Measurements from ENCODE around the gene ZNF275.
"Not testable (repeated sequence)": the region's sequence is repeated elsewhere in the genome, so short reads cannot be mapped to it uniquely, and the experiment has no call there.

ZNF275 gene

GRCh38 chrX:153381684-153382532, 48.0 kb downstream of the ZNF275 start:
- DNase-seq (ENCODE audit: low read depth) = no peak
- TF ChIP-seq, protein P1, sequence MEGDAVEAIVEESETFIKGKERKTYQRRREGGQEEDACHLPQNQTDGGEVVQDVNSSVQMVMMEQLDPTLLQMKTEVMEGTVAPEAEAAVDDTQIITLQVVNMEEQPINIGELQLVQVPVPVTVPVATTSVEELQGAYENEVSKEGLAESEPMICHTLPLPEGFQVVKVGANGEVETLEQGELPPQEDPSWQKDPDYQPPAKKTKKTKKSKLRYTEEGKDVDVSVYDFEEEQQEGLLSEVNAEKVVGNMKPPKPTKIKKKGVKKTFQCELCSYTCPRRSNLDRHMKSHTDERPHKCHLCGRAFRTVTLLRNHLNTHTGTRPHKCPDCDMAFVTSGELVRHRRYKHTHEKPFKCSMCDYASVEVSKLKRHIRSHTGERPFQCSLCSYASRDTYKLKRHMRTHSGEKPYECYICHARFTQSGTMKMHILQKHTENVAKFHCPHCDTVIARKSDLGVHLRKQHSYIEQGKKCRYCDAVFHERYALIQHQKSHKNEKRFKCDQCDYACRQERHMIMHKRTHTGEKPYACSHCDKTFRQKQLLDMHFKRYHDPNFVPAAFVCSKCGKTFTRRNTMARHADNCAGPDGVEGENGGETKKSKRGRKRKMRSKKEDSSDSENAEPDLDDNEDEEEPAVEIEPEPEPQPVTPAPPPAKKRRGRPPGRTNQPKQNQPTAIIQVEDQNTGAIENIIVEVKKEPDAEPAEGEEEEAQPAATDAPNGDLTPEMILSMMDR (IDR thresholded peaks at IDR 0.05; ENCODE audit: insufficient read depth, low read depth, low read length, missing control alignments) = no peak
- no peak overlapping the region for H3K4me3 ChIP-seq (ENCODE audit: low read length)

DNA sequence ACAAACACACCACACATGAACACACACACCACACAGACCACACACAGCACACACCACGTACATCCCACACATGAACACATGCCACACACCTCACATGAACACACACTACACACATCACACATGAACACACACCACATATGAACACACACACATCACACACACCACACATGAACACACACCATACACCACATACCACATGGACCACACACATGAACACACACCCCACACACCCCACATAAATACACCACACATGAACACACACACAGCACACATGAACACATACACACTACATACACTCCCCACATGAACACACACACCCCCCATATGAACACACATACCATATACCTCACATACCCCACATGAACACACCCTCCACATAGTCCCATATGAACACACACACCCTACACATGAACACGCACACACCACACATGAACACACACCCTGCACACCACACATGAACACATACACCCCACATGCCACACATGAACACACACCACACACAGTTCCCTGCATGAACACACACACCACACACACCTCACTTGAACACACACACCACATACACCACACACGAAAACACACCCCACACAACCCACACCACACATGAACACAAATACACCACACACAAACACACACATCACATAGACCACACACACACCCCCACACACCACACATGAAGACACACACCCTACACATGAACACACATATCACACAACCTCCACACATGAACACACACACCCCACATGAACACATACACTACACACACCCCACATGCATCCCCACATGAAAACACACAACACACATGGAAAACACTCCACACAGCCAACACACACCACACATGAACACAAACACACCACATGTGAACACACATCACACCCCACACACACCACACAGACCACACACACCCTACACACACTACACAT, 48.9 kb downstream of the ZNF275 start:
- TF ChIP-seq, protein P1 (IDR thresholded peaks at IDR 0.05; ENCODE audit: insufficient read depth, low read depth, low read length, missing control alignments) = no peak
- no peak for DNase-seq (ENCODE audit: low read depth)
- H3K4me3 ChIP-seq (ENCODE audit: low read length) = no peak overlapping the region

GRCh38 chrX:153384390-153384789, 50.4 kb downstream of the ZNF275 start:
- H3K4me3 ChIP-seq (ENCODE audit: low read length) = no peak overlapping the region
- DNase-seq (ENCODE audit: low read depth) = no peak
- TF ChIP-seq, protein P1 (IDR thresholded peaks at IDR 0.05; ENCODE audit: insufficient read depth, low read depth, low read length, missing control alignments) = no peak

DNA sequence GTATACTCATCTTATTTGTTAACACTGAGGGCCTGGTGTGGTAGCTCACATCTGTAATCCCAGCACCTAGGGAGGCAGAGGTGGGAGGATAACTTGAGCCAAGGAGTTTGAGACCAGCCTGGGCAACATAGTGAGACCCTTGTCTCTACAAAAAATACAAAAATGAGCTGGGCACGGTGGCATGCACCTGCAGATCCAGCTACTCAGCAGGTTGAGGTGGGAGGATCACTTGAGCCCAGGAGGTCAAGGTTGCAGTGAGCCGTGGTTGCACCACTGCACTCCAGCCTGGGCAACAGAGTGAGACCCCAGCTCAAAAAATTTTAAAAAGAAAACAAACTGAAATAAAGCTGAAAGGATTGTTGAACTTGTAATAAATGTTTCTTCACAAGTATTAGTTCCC, 51.0 kb downstream of the ZNF275 start:
- DNase-seq (ENCODE audit: low read depth); H3K4me3 ChIP-seq (ENCODE audit: low read length): not testable (repeated sequence)

- H3K4me3 ChIP-seq (ENCODE audit: low read length) = no peak overlapping the region
- no peak for DNase-seq (ENCODE audit: low read depth)
- TF ChIP-seq, protein P1 (IDR thresholded peaks at IDR 0.05; ENCODE audit: insufficient read depth, low read depth, low read length, missing control alignments) = no peak
These were observed 52.1 kb downstream of the ZNF275 start for GRCh38 chrX:153386097-153386496.

DNA sequence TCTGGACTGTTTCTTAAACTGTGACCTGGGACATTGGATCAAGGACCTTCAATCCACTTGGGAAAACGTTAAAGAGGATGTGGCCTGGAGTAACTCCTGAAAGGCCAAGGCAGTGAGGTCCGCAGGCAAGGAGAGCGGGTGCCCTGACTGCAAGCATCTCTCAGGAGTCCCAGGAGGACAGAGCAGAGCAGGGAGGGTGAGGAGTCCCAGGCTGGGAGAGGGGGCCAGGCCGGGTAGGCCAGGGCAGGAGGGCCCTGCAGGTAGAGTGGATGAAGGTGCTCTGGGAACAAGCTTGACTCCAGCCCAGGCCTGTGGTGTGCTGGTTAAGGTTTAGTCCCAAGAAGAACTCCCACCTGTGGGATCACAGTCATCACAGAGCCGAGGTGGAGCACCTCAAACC, 53.4 kb downstream of the ZNF275 start:
- TF ChIP-seq, protein P1 (IDR thresholded peaks at IDR 0.05; ENCODE audit: insufficient read depth, low read depth, low read length, missing control alignments) = no peak
- DNase-seq (ENCODE audit: low read depth) = no peak
- no peak overlapping the region for H3K4me3 ChIP-seq (ENCODE audit: low read length)

DNA sequence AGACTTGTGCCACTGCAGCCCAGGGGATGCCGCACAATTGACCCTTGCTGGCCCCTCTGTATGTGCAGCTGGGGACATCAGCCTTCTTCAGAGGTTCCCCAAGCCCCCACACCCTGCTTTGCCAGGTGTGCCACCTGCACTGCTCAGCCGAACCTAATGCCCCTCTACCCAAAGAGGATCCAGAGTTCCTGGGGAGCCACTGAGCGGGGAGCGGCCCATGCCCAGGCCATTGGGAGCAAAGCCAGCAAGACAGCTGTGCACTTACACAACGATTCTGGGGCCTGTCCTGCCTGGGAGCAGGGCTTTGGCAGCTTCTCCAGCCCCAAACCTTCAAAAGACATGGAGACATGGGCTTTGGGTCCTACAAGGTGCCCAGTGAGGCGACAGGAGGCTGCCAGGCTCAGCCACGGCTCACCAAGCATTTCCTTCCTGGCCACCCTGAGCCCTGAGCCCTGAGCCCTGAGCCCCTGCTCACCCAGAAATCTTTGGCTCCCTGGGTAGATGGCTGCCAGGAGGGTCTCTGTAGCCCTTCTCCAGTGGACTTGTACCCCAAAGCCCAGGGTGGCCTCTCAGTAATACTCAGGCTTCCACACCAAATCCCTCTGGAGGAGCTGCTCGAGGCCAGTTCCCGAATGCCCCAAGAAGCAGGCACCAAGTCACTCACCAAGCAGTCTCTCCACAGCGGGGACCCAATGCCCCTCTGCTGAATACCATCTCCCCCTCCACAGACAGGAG, 54.2 kb downstream of the ZNF275 start:
- no peak overlapping the region for H3K4me3 ChIP-seq (ENCODE audit: low read length)
- TF ChIP-seq, protein P1 (IDR thresholded peaks at IDR 0.05; ENCODE audit: insufficient read depth, low read depth, low read length, missing control alignments) = no peak
- no peak for DNase-seq (ENCODE audit: low read depth)
